HG02970 (cell line): ENCODE measurements around the gene CAMTA2.
"Not testable (repeated sequence)": the region's sequence is repeated elsewhere in the genome, so short reads cannot be mapped to it uniquely, and the experiment has no call there.

Experiments
- ATAC-seq: cut with Tn5 transposase; IDR thresholded peaks from one replicate; pipeline ENCODE4 v1.9.1; 2021; ENCODE audit warnings: mild to moderate bottlenecking, moderate library complexity, moderate number of reproducible peaks; ENCODE audit not compliant: unreplicated experiment, low FRiP score

CAMTA2 gene

DNA sequence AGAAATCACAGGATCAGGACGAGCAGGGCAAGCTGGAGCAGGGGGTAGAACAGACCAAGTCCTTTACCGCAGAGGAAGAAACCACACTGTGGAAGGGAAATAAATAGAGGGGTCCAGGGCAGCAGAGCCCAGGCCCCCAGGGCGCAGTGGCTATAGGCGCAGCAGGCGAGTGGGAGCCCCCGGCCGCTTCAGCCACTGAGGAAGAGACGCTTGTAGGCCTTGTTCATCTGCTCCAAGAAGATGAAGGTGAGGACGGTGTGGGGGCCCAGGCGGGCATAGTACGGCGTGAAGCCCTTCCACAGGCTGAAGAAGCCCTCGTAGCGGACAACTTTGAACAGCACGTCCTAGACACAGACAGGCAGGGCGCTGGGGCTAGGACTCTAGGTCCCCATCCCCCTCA, 49.9 kb downstream of the CAMTA2 start:
- ATAC-seq: no peak

DNA sequence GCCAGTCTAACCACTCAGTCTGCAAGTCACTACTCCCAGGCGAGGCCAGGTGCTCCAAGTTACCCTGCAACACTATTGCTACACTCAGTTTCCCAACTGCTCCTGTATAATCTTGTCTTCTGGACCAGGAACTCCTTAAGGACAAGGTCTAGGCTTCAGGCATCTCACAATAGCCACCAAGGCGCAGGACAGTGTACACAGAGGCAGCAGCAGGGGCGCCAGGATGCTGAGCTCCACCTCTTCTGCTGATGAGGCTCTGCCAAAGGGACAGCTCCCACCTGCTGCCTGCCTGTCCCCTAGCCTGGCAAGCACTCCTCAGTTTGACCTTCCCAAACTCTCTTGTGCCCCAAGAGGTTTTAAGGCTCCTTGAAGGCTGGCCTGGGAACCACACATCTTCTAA, 51.0 kb downstream of the CAMTA2 start:
- no peak for ATAC-seq

DNA sequence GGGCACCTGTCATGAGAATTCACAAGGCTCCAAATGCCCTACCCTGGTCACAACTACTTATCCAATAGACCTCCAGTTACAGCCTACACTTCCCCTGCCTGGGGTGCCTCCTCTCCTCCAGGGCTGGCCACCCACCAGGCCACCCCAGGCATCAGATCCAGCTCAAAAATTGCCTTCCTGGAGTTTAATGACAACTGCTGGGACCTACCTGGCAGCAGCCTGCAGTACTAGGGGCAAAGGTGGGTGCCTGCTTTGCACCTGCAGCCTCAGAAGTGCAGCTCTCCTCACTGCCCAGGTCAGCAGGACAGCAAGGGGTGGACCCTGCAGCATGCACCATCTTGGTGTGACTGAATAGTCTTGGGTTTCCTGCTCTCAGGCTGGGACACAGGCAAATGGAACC, 51.8 kb downstream of the CAMTA2 start:
- no peak for ATAC-seq

DNA sequence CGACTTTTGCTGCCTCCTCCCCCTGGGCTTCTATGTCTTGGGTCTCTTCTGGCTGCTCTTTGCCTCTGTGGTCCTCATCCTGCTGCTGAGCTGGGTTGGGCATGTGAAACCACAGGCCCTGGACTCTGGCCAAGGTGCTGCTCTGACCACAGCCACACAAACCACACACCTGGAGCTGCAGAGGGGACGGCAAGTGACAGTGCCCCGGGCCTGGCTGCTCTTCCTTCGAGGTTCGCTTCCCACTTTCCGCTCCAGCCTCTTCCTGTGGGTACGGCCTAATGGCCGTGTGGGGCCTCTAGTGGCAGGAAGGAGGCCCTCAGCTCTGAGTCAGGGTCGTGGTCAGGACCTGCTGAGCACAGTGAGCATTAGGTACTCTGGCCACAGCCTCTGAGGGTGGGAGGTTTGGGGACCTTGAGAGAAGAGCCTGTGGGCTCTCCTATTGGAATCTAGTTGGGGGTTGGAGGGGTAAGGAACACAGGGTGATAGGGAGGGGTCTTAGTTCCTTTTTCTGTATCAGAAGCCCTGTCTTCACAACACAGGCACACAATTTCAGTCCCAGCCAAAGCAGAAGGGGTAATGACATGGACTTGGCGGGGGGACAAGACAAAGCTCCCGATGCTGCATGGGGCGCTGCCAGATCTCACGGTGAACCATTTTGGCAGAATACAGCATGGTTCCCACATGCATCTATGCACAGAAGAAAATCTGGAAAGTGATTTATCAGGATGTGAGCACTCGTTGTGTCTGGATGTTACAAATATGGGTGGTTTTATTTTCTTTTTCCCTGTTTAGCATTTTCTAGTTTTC, 53.1 kb downstream of the CAMTA2 start:
- ATAC-seq: no peak

DNA sequence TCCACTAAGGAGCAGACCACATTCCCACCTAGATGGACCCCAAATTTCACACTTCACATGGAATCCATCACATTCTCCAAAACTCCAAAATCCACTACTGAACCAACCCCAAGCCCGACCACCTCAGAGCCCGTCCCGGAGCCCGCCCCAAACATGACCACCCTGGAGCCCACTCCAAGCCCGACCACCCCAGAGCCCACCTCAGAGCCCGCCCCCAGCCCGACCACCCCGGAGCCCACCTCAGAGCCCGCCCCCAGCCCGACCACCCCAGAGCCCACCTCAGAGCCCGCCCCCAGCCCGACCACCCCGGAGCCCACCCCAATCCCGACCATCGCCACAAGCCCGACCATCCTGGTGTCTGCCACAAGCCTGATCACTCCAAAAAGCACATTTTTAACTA, 53.8 kb downstream of the CAMTA2 start:
- ATAC-seq: no peak

DNA sequence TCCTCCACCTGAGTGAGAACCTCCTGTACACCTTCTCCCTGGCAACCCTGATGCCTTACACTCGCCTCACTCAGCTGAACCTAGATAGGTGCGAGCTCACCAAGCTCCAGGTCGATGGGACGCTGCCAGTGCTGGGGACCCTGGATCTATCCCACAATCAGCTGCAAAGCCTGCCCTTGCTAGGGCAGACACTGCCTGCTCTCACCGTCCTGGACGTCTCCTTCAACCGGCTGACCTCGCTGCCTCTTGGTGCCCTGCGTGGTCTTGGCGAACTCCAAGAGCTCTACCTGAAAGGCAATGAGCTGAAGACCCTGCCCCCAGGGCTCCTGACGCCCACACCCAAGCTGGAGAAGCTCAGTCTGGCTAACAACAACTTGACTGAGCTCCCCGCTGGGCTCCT, 54.7 kb downstream of the CAMTA2 start:
- ATAC-seq: no peak

DNA sequence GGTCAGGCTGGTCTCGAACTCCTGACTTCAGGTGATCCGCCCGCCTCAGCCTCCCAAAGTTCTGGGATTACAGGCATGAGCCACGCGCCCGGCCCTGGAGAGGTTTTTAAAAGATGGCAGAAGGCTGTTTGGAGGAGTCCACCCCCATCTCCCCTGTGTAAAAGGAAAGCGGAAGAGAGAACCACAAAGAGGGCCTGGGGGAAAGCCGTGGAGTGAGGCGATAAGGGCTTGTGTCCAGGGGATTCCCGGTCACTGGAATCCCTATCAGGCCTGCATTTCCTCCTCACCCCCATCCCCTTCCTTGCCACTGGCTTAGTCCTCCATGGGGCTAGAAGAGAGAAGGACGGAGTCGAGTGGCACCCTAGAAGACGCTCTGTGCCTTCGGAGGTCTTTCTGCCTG, 55.5 kb downstream of the CAMTA2 start, which contains the start of gene GP1BA:
GP1BA (plus strand) TSS at position 315 of the 400 bp plus-strand sequence. CDS start 328 bp downstream, outside the sequence.
- ATAC-seq: no peak

DNA sequence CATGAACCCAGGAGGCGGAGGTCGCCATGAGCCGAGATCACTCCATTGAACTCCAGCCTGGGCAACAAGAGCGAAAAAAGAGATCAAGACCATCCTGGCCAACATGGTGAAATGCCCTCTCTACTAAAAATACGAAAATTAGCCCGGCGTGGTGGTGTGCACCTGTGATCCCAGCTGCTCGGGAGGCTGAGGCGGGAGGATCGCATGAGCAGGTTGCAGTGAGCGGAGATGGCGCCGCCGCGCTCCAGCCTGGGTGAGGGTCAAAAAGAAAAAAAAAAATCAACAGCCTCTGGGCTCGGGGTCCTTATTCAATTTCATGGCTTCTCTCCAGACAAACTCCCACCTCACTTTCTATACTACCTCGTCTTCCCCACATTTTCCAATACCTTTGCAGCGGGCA, 58.6 kb downstream of the CAMTA2 start:
- no peak for ATAC-seq

DNA sequence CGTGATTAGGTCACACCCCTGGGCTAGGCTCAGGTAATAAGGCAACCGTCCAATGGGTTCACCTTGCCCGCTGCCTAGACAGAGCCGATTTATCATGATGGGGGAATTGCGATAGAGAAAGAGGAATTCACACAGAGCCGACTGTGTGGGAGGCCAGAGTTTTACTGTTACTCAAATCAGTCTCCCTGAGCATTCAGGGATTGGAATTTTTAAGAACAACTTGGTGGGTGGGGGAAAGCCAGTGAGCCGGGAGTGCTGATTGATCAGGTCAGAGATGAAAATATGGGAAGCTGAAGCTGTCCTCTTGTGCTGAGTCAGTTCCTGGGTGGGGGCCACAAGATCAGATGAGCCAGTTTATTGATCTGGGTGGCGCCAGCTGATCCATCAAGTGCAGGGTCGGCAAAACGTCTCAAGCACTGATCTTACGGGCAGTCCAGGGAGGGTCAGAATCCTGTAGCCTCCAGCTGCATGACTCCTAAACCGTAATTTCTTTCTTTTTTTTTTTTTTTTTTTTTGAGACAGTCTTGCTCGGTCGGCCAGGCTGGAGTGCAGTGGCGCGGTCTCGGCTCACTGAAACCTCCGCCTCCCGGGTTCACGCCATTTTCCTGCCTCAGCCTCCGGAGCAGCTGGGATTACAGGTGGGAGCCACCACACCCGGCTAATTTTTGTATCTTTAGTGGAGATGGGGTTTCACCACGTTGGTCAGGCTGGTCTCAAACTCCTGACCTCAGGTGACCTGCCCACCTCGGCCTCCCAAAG, 60.7 kb downstream of the CAMTA2 start:
- not testable (repeated sequence) for ATAC-seq

DNA sequence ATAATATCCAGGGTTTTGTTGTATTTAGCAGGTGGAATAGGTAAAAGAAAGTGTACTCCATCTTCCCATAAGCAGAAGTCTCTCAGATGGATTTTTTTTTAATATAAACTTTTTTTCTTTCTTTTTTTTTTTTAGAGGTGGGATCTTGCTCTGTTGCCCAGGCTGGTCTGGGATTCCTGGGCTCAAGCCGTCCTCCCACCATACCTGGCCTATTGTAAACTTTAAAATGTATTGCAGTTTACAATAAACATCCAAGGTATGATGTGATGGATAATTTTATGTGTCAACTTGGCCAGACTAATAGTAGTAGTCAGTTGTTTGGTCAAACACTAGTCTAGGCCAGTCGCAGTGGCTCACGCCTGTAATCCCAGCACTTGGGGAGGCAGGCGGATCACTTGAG, 66.2 kb downstream of the CAMTA2 start:
- no peak for ATAC-seq

DNA sequence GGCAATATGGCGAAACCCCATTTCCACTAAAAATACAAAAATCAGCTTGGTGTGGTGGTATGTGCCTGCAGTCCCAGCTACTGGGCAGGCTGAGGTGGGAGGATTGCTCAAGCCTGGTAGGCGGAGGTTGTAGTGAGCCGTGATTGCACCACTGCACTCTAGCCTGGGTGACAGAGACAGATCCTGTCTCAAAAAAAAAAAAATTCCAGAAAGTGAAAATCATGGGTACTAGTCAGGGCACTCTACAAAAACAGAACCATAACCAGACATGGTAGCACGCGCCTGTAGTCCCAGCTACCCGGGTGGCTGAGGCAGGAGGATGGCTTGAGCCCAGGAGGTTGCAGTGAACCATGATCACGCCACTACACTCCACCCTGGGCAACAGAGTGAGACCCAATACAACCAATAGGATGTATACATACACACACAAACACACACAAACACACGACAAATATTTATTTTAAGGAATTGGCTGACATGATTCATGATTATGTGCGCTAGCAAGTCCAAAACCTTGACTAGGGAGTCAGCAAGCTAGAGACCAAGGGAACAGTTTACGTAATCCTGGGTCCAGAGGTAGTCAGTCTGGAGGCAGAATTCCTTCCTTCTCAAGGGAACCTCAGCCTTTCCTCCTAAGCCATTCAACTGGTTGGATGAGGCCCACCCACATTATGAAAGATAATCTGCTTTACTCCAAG, 67.0 kb downstream of the CAMTA2 start:
- ATAC-seq: no peak

DNA sequence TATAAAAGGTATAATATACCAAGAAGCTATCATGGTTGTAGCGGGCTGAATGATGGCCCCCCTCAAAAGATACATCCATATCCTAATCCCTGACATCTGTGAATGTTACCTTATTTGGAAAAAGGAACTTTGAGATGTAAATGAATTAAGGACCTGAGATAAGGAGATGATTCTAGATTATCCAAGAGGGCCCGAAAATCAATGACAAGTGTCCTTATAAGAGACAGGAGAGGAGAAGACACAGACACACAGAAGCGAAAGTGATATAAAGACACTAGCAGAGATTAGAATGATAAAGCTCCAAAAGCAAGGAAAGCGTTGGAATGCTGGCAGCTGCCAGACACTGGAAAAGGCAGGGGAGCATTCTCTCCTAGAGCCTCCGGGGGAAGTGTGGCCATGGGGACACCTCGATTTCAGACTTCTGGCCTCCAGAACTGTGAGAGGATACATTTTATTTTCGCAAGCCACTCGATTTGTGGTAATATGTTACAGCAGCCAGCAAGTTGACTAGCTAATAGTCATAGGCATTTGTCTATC, 67.9 kb downstream of the CAMTA2 start:
- no peak for ATAC-seq
